ENCODE data around the gene AUTS2.
A peak's percentile ranks its signal among the peaks of the same experiment; 100 is the strongest.

AUTS2 gene

GRCh38 chr7:69898189-69898588 lies 299.9 kb downstream of the AUTS2 start:
- no peak for DNase-seq

- DNase-seq, result no peak
Measured at GRCh38 chr7:69903410-69903809, 305.1 kb downstream of the AUTS2 start.

- DNase-seq, result peak; percentile 41 to 68 (median 64)
Measured at GRCh38 chr7:69906283-69906995, 308.2 kb downstream of the AUTS2 start.

GRCh38 chr7:69907720-69908119 lies 309.4 kb downstream of the AUTS2 start:
- no peak for DNase-seq

GRCh38 chr7:69908454-69908853 lies 310.2 kb downstream of the AUTS2 start:
- DNase-seq, result no peak

GRCh38 chr7:69910150-69910549 lies 311.9 kb downstream of the AUTS2 start:
- no peak for DNase-seq

- DNase-seq, result no peak
Measured at GRCh38 chr7:69911337-69911736, 313.1 kb downstream of the AUTS2 start.

- DNase-seq, result no peak
Measured at GRCh38 chr7:69912141-69912540, 313.9 kb downstream of the AUTS2 start.

- no peak for DNase-seq
Measured at GRCh38 chr7:69912846-69913245, 314.6 kb downstream of the AUTS2 start.

GRCh38 chr7:69919426-69920111 lies 321.3 kb downstream of the AUTS2 start:
- DNase-seq, result no peak

- no peak for DNase-seq
Measured at GRCh38 chr7:69920797-69921196, 322.5 kb downstream of the AUTS2 start.

GRCh38 chr7:69922026-69922803 lies 323.9 kb downstream of the AUTS2 start:
- DNase-seq, result no peak

- no peak for DNase-seq
Measured at GRCh38 chr7:69927461-69927860, 329.2 kb downstream of the AUTS2 start.

GRCh38 chr7:69928621-69929020 lies 330.3 kb downstream of the AUTS2 start:
- DNase-seq, result no peak

GRCh38 chr7:69929622-69930021 lies 331.3 kb downstream of the AUTS2 start:
- DNase-seq, result no peak

GRCh38 chr7:69932034-69932628 lies 333.9 kb downstream of the AUTS2 start:
- peak; percentile 23 to 49 (median 34) for DNase-seq

- no peak for DNase-seq
Measured at GRCh38 chr7:69934144-69934903, 336.0 kb downstream of the AUTS2 start.

GRCh38 chr7:69935107-69935506 lies 336.8 kb downstream of the AUTS2 start:
- no peak for DNase-seq

- DNase-seq, result no peak
Measured at GRCh38 chr7:69937097-69937496, 338.8 kb downstream of the AUTS2 start.

GRCh38 chr7:69939317-69939716 lies 341.0 kb downstream of the AUTS2 start:
- no peak for DNase-seq

- DNase-seq, result no peak
Measured at GRCh38 chr7:69941077-69941651, 342.9 kb downstream of the AUTS2 start.

GRCh38 chr7:69942573-69942972 lies 344.3 kb downstream of the AUTS2 start:
- no peak for DNase-seq
